ENCODE measurements around the gene DCLK1.

DNA sequence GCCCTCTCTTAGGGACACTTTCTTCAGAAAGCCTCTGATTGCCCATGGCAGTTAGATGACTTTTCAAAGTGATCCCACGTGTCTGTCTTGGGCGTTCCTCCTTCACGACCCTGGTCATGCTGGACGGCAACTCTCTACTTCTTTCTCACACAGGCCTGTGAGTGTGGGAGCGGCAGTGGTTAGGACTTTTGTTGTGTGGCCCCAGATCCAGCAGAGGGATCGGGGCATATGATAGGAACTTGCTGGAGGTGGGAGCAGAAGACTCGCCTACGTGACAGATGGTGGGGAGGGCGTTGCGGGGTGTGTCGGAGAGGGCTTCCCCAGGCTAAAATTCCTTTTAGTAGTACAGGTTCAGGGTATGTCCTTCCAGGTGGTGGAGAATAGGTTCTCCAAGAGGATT, 365.2 kb downstream of the DCLK1 start:
- TF ChIP-seq, protein P1, sequence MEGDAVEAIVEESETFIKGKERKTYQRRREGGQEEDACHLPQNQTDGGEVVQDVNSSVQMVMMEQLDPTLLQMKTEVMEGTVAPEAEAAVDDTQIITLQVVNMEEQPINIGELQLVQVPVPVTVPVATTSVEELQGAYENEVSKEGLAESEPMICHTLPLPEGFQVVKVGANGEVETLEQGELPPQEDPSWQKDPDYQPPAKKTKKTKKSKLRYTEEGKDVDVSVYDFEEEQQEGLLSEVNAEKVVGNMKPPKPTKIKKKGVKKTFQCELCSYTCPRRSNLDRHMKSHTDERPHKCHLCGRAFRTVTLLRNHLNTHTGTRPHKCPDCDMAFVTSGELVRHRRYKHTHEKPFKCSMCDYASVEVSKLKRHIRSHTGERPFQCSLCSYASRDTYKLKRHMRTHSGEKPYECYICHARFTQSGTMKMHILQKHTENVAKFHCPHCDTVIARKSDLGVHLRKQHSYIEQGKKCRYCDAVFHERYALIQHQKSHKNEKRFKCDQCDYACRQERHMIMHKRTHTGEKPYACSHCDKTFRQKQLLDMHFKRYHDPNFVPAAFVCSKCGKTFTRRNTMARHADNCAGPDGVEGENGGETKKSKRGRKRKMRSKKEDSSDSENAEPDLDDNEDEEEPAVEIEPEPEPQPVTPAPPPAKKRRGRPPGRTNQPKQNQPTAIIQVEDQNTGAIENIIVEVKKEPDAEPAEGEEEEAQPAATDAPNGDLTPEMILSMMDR (IDR thresholded peaks at IDR 0.05), result no peak
- no peak for TF ChIP-seq POLR2A (IDR thresholded peaks at IDR 0.05)

Measured in esophagus squamous epithelium (tissue), 4 donors.